ES-I3 (cell line): Measurements from ENCODE around the gene DDX59.

Experiments used
- H3K36me3 ChIP-seq: 2 replicates; pipeline ENCODE4 v1.6.1; 2013; ENCODE audit warnings: mild to moderate bottlenecking, low read length, control low read depth, moderate library complexity; ENCODE audit not compliant: insufficient read depth
- H3K4me1 ChIP-seq: 2 replicates; pipeline ENCODE4 v1.6.1; 2013; ENCODE audit warnings: mild to moderate bottlenecking, control low read depth, low read length; ENCODE audit not compliant: insufficient read depth
- H3K9ac ChIP-seq: 2 replicates; pipeline ENCODE4 v1.6.1; 2013; ENCODE audit warnings: low read depth, mild to moderate bottlenecking, low read length, moderate library complexity
- H3K9me3 ChIP-seq: 2 replicates; pipeline ENCODE4 v1.6.1; 2013; ENCODE audit warnings: mild to moderate bottlenecking, low read length, moderate library complexity; ENCODE audit not compliant: control insufficient read depth, insufficient read depth

Gene DDX59

DNA sequence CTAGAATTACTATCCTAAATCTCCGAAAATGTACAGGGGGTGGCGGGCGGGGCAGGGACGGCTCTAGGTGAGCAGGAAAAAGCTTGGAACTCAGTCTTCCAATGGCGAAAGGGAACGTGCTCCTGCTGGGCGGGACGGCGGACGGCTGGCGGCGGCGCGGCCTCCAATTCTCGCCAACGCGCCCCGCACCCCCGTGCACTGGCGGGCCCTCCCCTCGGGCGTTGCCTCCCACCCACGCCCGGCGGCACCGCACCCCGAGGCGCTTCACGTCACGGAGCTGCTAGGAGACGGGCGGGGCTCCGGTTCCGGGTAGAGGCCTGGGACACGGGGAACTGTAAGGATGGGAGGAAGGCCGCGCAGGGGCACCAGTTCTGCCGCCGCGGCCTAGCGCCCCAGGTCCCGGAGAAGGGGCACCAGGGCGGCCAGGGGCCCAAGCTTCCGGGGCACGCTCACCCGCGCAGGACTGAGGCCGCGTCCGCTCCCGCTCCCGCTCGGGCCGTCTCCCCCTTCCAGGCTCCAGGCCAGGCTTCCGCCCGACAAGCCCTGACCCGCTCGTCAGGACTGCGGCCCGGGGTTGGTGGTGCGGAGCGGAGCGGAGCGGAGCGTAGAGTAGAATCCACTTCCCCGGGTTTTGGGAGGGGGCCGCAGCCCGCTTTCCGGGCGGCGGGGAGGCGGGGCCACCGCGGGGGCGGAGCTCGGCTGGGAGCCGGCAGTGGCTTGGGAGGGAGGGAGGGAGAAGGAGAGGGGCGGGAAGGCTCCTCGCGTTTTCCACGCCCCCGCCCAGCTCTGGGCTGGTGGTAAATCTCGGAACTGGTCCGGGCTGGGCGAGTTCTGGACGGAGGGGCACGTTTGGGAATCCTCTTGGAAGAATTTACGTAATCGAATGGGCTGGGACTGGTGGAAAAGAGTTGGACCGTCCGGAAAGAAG lies at the start of gene DDX59:
DDX59 (minus strand) TSS at position 594 of the 928 bp plus-strand sequence. CDS start 3,167 bp downstream, outside the sequence.
- H3K36me3 ChIP-seq, result no peaks in the 10 kb centered on the region; the same call in 1 of the 2 replicates
- peaks cover 15% of the 10 kb centered on the region for H3K4me1 ChIP-seq
- H3K9me3 ChIP-seq, result no peaks in the 10 kb centered on the region
- H3K9ac ChIP-seq, result peak within 1 kb of the TSS; percentile 96

DNA sequence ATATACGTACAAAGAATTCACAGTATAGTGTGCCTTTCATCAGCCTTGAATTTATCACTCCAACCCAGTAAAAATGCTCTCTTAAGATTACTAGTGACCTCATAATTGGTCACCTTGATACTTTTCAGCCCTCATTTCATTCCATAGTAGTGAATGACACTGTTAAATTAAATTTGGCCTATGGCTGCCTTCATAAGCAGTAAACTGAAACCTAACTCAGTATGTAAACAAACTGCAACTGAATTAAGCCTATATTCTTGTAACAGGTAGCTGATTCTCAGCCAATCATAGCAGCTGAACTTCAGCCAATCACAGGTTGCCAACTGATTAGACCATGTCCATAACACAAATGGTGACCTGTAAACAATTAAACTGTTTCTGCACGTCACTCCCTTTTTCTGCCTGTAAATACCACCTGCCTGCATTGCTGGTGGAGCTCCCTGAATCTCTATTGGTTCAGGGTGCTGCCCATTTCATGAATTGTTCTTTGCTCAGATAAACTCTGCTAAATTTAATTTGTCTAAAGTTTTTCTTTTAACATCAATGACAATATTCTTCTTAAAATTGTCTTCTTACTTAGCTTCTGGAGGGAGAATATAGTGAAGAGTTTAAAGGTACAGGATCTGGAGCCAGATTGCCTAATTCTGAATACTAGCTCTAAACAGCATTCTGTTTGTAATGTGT lies 44.9 kb upstream of the DDX59 start:
- Histone ChIP-seq H3K36me3 (no peaks in the 10 kb centered on the region), H3K4me1 (no peaks in the 10 kb centered on the region), H3K9me3 (no peaks in the 10 kb centered on the region), H3K9ac (no peak overlapping the region)

DNA sequence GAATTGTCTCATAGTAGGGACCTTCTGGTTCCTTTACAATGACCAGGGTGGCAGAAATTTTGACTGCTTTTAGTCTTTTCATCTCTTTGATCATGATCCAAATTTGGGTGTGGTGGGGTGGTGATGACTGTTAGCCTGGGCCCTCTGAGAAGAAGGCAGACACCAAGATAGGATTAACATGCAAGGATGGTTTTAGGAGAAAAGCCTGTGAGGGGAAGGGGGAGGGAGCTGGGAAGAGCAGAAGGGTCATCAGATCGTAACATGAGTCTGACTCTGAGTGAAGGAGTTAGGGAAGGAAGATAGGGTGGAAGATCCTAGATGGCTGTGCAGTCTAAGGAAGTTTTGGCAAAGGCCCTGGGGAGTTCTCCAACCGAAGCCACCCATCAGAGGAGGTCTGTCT lies 40.5 kb upstream of the DDX59 start:
- H3K4me1 ChIP-seq, result no peaks in the 10 kb centered on the region
- H3K9ac ChIP-seq, result no peak overlapping the region
- H3K9me3 ChIP-seq, result no peaks in the 10 kb centered on the region
- H3K36me3 ChIP-seq, result no peaks in the 10 kb centered on the region

DNA sequence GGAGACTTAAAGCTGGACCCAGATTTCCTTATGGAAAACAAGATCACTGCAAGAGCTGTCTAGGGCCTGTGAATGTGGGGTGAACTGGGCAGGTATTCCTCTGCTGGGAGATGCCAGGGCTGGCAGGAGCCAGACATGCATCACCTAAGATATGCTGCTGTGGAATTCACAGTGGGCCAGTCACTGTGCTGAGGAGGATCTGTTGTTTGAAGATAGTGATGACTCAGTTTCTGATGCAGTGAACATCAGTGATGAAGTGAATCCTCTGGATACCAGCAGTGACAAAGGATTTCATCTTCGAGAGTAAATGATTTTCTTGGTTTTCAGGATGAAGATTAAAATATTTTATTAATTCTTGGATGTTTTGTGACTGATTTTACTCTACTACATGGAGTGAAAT lies 39.1 kb upstream of the DDX59 start:
- no peaks in the 10 kb centered on the region for H3K4me1 ChIP-seq
- H3K9ac ChIP-seq, result no peak overlapping the region
- H3K36me3 ChIP-seq, result no peaks in the 10 kb centered on the region
- H3K9me3 ChIP-seq, result no peaks in the 10 kb centered on the region

DNA sequence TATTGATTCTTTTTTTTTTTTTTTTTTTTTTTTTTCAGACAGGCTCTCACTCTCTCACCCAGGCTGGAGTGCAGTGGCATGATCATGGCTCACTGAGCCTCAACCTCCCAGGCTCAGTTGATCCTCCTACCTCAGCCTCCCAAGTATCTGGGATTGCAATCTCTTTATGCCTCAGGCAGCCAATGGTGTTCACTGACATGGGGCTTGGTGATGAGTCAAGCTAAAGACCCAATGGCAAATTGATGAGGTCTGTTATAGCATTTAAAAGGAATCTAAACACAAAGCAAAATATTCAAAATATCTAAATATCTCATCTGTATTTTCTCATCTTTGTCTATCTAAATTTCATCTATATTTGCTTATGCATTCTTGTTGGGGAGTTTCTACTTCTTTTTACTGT lies 38.5 kb upstream of the DDX59 start:
- H3K9ac ChIP-seq, result no peak overlapping the region
- H3K36me3 ChIP-seq, result no peaks in the 10 kb centered on the region
- no peaks in the 10 kb centered on the region for H3K4me1 ChIP-seq
- no peaks in the 10 kb centered on the region for H3K9me3 ChIP-seq

DNA sequence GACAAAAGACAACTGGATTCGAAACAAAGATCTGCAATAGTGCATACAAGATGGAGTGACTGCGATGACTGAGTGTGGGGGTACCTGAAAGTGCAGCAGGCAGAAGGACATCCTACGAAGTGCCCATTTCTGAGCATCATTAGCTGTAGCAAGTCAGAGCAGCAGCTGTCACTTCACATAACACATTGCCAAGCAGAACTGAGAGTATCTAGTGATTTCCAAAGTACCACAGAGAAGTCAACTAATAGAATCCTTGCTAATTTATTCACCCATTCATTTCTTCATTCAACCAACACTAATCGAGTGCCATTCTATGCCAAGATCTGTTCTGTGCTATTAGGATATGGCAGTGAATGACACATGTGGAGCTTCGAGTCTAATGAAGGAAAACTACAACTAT lies 37.4 kb upstream of the DDX59 start:
- no peaks in the 10 kb centered on the region for H3K4me1 ChIP-seq
- H3K9me3 ChIP-seq, result no peaks in the 10 kb centered on the region
- no peaks in the 10 kb centered on the region for H3K36me3 ChIP-seq
- H3K9ac ChIP-seq, result no peak overlapping the region

DNA sequence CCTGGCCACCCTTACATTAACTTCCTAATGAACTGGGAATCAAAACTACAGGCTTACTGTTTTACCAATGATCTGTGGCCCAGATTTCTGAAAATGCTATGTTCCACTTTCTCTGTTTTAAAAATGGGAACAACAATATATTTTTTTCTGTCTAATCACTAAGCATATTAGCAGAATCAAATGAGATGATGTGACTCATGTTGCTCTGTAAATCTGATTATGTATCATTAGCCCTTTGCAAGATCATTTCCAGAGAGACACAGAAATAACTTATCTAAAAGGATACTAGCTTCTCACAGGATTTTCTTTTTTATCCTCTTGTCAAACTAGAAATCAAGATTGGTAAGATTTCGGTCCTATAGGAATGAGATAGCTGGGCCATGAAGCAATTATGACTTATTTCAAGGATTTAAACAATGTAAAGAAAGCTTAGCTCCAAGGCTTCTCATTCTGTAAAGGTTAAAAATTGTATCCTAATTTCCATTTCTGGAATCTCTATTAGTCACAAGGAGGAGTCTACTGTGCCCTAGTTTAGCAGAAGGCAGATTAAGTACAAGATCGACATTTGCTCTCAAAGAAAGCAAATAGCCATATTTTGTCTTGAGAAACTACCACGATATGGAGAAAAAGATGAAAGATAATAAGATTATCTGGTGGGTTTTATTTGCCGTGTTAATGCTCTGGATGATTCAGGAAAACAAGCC lies 36.6 kb upstream of the DDX59 start:
- Histone ChIP-seq H3K4me1 (no peaks in the 10 kb centered on the region), H3K36me3 (no peaks in the 10 kb centered on the region), H3K9ac (no peak overlapping the region), H3K9me3 (no peaks in the 10 kb centered on the region)

DNA sequence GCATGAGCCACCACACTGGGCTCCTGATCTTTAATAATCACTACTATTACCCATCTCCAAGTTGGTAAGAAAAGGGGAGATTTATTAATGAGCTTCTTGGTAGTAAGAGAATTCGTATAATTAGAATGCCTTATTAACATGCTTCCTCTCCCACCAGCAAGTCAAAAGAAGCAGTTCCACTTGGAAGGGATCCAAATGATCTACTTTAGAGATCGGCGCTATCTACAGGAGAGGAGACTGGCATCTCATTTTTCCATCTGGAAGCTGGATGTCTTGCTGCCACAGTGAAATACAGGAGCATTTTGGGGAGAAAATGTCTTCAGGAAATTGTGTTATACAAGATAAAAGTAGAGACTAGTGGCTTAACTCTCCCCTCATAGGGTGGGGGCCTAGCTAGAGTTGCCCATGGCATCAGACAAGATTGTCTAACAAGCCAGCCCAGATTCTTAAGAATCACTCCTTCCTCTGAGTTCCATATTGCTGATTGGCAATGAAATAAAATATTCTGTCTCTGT lies 35.3 kb upstream of the DDX59 start:
- Histone ChIP-seq H3K9ac (no peak overlapping the region), H3K9me3 (no peaks in the 10 kb centered on the region), H3K4me1 (no peaks in the 10 kb centered on the region), H3K36me3 (no peaks in the 10 kb centered on the region)

DNA sequence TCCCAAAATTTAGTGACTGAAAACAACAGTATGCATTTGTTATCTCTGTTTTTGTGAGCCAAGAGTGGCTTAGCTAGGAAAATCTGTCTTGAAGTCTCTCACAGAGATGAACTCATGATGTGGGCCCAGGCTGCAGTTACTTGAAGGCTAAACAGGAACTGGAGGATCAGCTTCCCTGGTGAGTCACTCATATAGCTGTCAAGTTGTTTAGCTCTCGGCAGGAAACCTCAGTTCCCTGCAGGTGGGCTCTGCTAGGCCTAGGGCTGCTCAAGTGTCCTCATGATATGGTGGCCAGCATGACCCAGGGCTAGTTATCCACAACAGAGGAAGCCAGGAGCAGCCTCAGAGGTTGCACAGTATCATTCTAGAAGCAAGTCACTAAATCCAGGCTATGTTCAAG lies 30.2 kb upstream of the DDX59 start:
- no peaks in the 10 kb centered on the region for H3K9me3 ChIP-seq
- no peaks in the 10 kb centered on the region for H3K36me3 ChIP-seq
- H3K4me1 ChIP-seq, result no peaks in the 10 kb centered on the region
- no peak overlapping the region for H3K9ac ChIP-seq

DNA sequence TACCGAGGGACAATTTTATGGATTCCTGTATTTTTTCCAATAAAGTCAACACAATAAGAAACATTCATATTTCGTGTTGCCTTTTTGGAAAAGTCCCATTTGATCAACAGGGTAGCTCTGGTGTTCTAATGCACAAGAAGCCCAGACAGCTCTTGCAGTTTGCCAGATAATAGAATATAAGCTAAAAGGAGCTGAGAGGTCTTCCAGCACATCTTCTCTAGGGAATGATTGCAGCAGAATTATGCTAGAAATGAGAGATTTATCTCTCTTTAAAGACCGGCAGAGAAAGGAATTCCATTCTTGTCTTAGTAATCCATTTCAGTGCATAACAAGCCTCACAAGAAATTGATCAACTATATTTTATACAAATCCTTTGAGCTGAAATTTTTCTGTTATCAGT lies 25.0 kb upstream of the DDX59 start:
- Histone ChIP-seq H3K4me1 (no peaks in the 10 kb centered on the region), H3K9ac (no peak overlapping the region), H3K9me3 (no peaks in the 10 kb centered on the region), H3K36me3 (no peaks in the 10 kb centered on the region)

DNA sequence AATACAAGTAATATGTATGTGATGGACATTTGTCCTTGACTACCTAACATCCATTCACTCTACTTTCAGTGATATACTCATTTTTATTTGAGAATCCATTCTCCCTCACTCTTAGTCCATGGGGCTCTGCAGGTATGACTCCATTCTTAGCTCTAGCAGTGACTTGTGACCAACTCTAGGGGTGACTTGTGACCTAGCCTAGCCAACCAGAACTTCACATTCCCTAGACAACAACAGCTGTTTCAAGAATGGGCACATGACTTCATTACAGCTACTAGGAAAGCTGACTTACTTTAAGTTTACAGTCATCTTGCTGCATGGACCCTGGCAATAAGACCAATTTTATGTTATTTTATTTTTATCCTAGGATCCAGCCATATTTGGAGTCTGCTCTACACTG lies 23.6 kb upstream of the DDX59 start:
- Histone ChIP-seq H3K4me1 (no peaks in the 10 kb centered on the region), H3K9ac (no peak overlapping the region), H3K9me3 (no peaks in the 10 kb centered on the region), H3K36me3 (no peaks in the 10 kb centered on the region)

DNA sequence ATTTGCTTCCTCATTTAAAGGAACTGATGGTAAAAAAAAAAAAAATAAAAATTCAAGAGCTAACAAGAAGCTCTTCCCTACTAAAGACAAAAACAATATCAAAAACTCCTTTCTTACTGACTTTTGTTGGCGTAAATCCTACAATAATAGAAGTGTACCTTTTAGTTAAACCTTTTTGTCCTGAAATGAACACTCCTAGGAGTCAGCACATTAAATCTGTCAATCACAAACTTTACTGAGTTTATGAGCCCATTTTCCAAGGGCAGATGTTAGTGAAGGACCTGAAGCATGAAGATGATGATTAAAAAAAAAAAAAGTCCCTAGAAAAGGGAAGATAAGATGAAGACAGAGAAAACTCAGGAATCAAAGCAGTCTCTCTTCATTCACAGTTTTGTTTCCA lies 22.6 kb upstream of the DDX59 start:
- H3K36me3 ChIP-seq, result no peaks in the 10 kb centered on the region
- H3K9me3 ChIP-seq, result no peaks in the 10 kb centered on the region
- H3K9ac ChIP-seq, result no peak overlapping the region
- no peaks in the 10 kb centered on the region for H3K4me1 ChIP-seq

DNA sequence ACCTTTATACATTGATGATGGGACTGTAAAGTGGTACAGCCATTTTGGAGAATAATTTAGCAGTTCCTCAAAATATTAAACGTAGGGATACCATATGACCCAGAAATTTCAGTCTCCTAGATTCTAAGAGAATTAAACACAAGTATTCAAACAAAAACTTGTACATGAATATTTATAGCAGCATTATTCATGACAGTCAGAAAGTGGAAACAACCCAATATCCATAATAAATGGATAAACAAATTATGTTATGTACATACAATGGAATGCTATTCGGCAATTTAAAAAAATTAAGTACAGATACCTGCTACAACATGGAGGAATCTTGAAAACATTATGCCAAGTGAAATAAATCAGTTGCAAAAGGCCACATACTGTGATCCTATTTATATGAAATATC lies 16.9 kb upstream of the DDX59 start:
- Histone ChIP-seq H3K4me1 (no peaks in the 10 kb centered on the region), H3K36me3 (no peaks in the 10 kb centered on the region), H3K9ac (no peak overlapping the region), H3K9me3 (no peaks in the 10 kb centered on the region)

DNA sequence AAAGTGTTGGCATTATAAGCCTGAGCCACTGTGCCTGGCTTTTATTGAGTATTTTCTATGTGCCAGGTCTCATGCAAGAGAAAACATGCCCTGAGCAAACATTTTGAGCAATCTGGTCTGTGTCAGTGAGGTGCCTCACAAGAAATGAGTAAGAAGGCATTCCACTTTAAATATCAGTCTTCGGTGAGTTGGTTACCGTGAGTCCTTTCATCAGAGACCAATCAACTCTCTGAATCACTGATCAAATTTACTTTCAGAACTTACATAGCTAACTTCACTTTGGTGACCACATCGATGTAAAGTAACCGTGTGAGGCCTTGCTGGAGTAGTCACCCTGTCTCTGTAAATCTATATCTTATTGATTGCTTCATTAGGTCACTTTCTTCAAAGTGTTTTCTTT lies 14.3 kb upstream of the DDX59 start:
- Histone ChIP-seq H3K9ac (no peak overlapping the region), H3K9me3 (no peaks in the 10 kb centered on the region), H3K36me3 (no peaks in the 10 kb centered on the region), H3K4me1 (peaks cover 7% of the 10 kb centered on the region; the same call in 1 of the 2 replicates)
